ENCODE measurements around the gene PLEKHA5.
A peak's percentile ranks its signal among the peaks of the same experiment; 100 is the strongest.

Gene PLEKHA5

GRCh38 chr12:19288603-19289244, 159.2 kb downstream of the PLEKHA5 start:
- Histone ChIP-seq H2BK5ac (ENCODE audit: low read depth, low read length, poor library complexity, severe bottlenecking) (no peak overlapping the region), H4K8ac (ENCODE audit: low read length) (no peak overlapping the region), H3K27ac (ENCODE audit: low read length, poor library complexity, severe bottlenecking) (no peak overlapping the region), H3K4ac (ENCODE audit: low read depth in 1 of 2, low read length in 2 of 2) (no peak overlapping the region), H2AK5ac (ENCODE audit: low read length, severe bottlenecking) (no peak overlapping the region), H3K4me3 (ENCODE audit: insufficient read depth in 1 of 2, low read depth in 1 of 2, low read length in 2 of 2) (no peak overlapping the region), H3K27me3 (ENCODE audit: control insufficient read depth in 1 of 2, insufficient read depth in 1 of 2, low read length in 2 of 2) (no peaks in the 10 kb centered on the region), H3K79me1 (replicated peaks; ENCODE audit: low read length, poor library complexity, severe bottlenecking) (peaks cover 14% of the 10 kb centered on the region), H3K4me1 (ENCODE audit: control insufficient read depth, insufficient read depth, low read depth, low read length) (no peaks in the 10 kb centered on the region), H4K91ac (ENCODE audit: low read length) (no peak overlapping the region), H2BK15ac (ENCODE audit: low read depth, poor library complexity, severe bottlenecking) (no peak overlapping the region), H3K23ac (ENCODE audit: low read length in 2 of 2) (no peak overlapping the region), H3K9ac (ENCODE audit: low read length) (peak overlapping the region; percentile 9), H3K9me3 (ENCODE audit: control insufficient read depth, low read length) (no peaks in the 10 kb centered on the region), H3K36me3 (ENCODE audit: control insufficient read depth in 1 of 2, insufficient read depth in 2 of 2, low read depth in 1 of 2, low read length in 2 of 2) (peaks cover 27 to 33% of the 10 kb centered on the region in 2 experiments), H2AFZ (ENCODE audit: low read depth, low read length) (no peak overlapping the region), H2BK12ac (ENCODE audit: low read length in 2 of 2) (no peak overlapping the region), H2BK120ac (ENCODE audit: low read depth, low read length) (no peak overlapping the region), H3K18ac (ENCODE audit: low read depth in 1 of 2, low read length in 2 of 2) (no peak overlapping the region), H3K14ac (ENCODE audit: low read length in 2 of 2) (no peak overlapping the region), H3K4me2 (ENCODE audit: low read length, poor library complexity, severe bottlenecking) (no peak overlapping the region)
- DNase-seq = peak; percentile 56
- 72% methylated on average over 2 of the region's 2 CpGs for WGBS

GRCh38 chr12:19298836-19299605, 169.5 kb downstream of the PLEKHA5 start:
- Histone ChIP-seq H3K14ac (ENCODE audit: low read length in 2 of 2) (no peak overlapping the region), H2AK5ac (ENCODE audit: low read length, severe bottlenecking) (no peak overlapping the region), H2BK5ac (ENCODE audit: low read depth, low read length, poor library complexity, severe bottlenecking) (no peak overlapping the region), H3K4ac (ENCODE audit: low read depth in 1 of 2, low read length in 2 of 2) (no peak overlapping the region), H3K4me1 (ENCODE audit: control insufficient read depth, insufficient read depth, low read depth, low read length) (no peaks in the 10 kb centered on the region), H4K91ac (ENCODE audit: low read length) (no peak overlapping the region), H3K18ac (ENCODE audit: low read depth in 1 of 2, low read length in 2 of 2) (no peak overlapping the region), H3K4me2 (ENCODE audit: low read length, poor library complexity, severe bottlenecking) (no peak overlapping the region), H2BK12ac (ENCODE audit: low read length in 2 of 2) (no peak overlapping the region), H3K9ac (ENCODE audit: low read length) (no peak overlapping the region), H3K79me1 (replicated peaks; ENCODE audit: low read length, poor library complexity, severe bottlenecking) (peaks cover 7% of the 10 kb centered on the region), H3K36me3 (ENCODE audit: control insufficient read depth in 1 of 2, insufficient read depth in 2 of 2, low read depth in 1 of 2, low read length in 2 of 2) (peaks cover 11 to 25% of the 10 kb centered on the region in 2 experiments), H3K9me3 (ENCODE audit: control insufficient read depth, low read length) (no peaks in the 10 kb centered on the region), H2AFZ (ENCODE audit: low read depth, low read length) (no peak overlapping the region), H3K4me3 (ENCODE audit: insufficient read depth in 1 of 2, low read depth in 1 of 2, low read length in 2 of 2) (no peak overlapping the region), H4K8ac (ENCODE audit: low read length) (no peak overlapping the region), H3K23ac (ENCODE audit: low read length in 2 of 2) (no peak overlapping the region), H3K27me3 (ENCODE audit: control insufficient read depth in 1 of 2, insufficient read depth in 1 of 2, low read length in 2 of 2) (no peaks in the 10 kb centered on the region), H3K27ac (ENCODE audit: low read length, poor library complexity, severe bottlenecking) (no peak overlapping the region), H2BK15ac (ENCODE audit: low read depth, poor library complexity, severe bottlenecking) (no peak overlapping the region), H2BK120ac (ENCODE audit: low read depth, low read length) (no peak overlapping the region)
- DNase-seq = no peak
- 99% methylated on average over 3 of the region's 7 CpGs for WGBS

- no peak for DNase-seq
- H2BK5ac ChIP-seq (ENCODE audit: low read depth, low read length, poor library complexity, severe bottlenecking) = no peak overlapping the region
- no peak overlapping the region for H3K14ac ChIP-seq (ENCODE audit: low read length in 2 of 2)
- no peaks in the 10 kb centered on the region for H3K9me3 ChIP-seq (ENCODE audit: control insufficient read depth, low read length)
- H3K4me2 ChIP-seq (ENCODE audit: low read length, poor library complexity, severe bottlenecking) = no peak overlapping the region
- no peak overlapping the region for H3K18ac ChIP-seq (ENCODE audit: low read depth in 1 of 2, low read length in 2 of 2)
- peaks cover 11 to 27% of the 10 kb centered on the region in 2 experiments for H3K36me3 ChIP-seq (ENCODE audit: control insufficient read depth in 1 of 2, insufficient read depth in 2 of 2, low read depth in 1 of 2, low read length in 2 of 2)
- no peaks in the 10 kb centered on the region for H3K4me1 ChIP-seq (ENCODE audit: control insufficient read depth, insufficient read depth, low read depth, low read length)
- no peak overlapping the region for H2BK12ac ChIP-seq (ENCODE audit: low read length in 2 of 2)
- no peak overlapping the region for H2AFZ ChIP-seq (ENCODE audit: low read depth, low read length)
- WGBS = 89% methylated on average over 3 of the region's 3 CpGs
- no peak overlapping the region for H2BK120ac ChIP-seq (ENCODE audit: low read depth, low read length)
- peaks cover 7% of the 10 kb centered on the region for H3K79me1 ChIP-seq (replicated peaks; ENCODE audit: low read length, poor library complexity, severe bottlenecking)
- H3K27me3 ChIP-seq (ENCODE audit: control insufficient read depth in 1 of 2, insufficient read depth in 1 of 2, low read length in 2 of 2) = no peaks in the 10 kb centered on the region
- no peak overlapping the region for H2BK15ac ChIP-seq (ENCODE audit: low read depth, poor library complexity, severe bottlenecking)
- no peak overlapping the region for H3K9ac ChIP-seq (ENCODE audit: low read length)
- no peak overlapping the region for H4K8ac ChIP-seq (ENCODE audit: low read length)
- no peak overlapping the region for H4K91ac ChIP-seq (ENCODE audit: low read length)
- no peak overlapping the region for H3K4me3 ChIP-seq (ENCODE audit: insufficient read depth in 1 of 2, low read depth in 1 of 2, low read length in 2 of 2)
- no peak overlapping the region for H3K27ac ChIP-seq (ENCODE audit: low read length, poor library complexity, severe bottlenecking)
- no peak overlapping the region for H2AK5ac ChIP-seq (ENCODE audit: low read length, severe bottlenecking)
- no peak overlapping the region for H3K4ac ChIP-seq (ENCODE audit: low read depth in 1 of 2, low read length in 2 of 2)
- H3K23ac ChIP-seq (ENCODE audit: low read length in 2 of 2) = no peak overlapping the region
Observed at GRCh38 chr12:19299765-19300164, 170.2 kb downstream of the PLEKHA5 start.

DNA sequence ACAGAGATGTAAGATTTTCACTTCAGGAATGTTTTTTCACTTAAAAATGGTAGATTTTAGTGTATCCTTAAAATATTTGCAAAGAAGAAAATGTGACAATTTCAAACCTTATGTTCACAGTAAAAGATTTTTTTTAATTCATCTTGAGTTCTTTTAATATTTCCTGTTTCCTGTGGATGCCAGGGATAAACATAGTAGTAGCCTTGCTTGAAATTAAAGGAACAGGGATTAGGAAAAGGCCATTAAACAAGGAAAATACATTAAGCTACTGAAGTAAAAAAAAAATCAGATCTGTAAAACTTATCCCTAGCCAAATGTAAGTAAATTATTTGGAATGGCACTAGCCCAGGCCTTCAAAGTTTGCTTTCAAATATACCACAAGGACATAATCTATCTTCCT, 171.7 kb downstream of the PLEKHA5 start:
- no peak overlapping the region for H2AK5ac ChIP-seq (ENCODE audit: low read length, severe bottlenecking)
- H4K8ac ChIP-seq (ENCODE audit: low read length) = no peak overlapping the region
- no peaks in the 10 kb centered on the region for H3K4me1 ChIP-seq (ENCODE audit: control insufficient read depth, insufficient read depth, low read depth, low read length)
- peaks cover 6% of the 10 kb centered on the region for H3K79me1 ChIP-seq (replicated peaks; ENCODE audit: low read length, poor library complexity, severe bottlenecking)
- no peak overlapping the region for H2BK120ac ChIP-seq (ENCODE audit: low read depth, low read length)
- no peak overlapping the region for H3K14ac ChIP-seq (ENCODE audit: low read length in 2 of 2)
- H2AFZ ChIP-seq (ENCODE audit: low read depth, low read length) = no peak overlapping the region
- no peak overlapping the region for H3K9ac ChIP-seq (ENCODE audit: low read length)
- peaks cover 16 to 35% of the 10 kb centered on the region in 2 experiments for H3K36me3 ChIP-seq (ENCODE audit: control insufficient read depth in 1 of 2, insufficient read depth in 2 of 2, low read depth in 1 of 2, low read length in 2 of 2)
- H3K4me2 ChIP-seq (ENCODE audit: low read length, poor library complexity, severe bottlenecking) = no peak overlapping the region
- H3K9me3 ChIP-seq (ENCODE audit: control insufficient read depth, low read length) = no peaks in the 10 kb centered on the region
- no peaks in the 10 kb centered on the region for H3K27me3 ChIP-seq (ENCODE audit: control insufficient read depth in 1 of 2, insufficient read depth in 1 of 2, low read length in 2 of 2)
- no peak overlapping the region for H3K27ac ChIP-seq (ENCODE audit: low read length, poor library complexity, severe bottlenecking)
- DNase-seq = no peak
- no peak overlapping the region for H3K4ac ChIP-seq (ENCODE audit: low read depth in 1 of 2, low read length in 2 of 2)
- no peak overlapping the region for H3K18ac ChIP-seq (ENCODE audit: low read depth in 1 of 2, low read length in 2 of 2)
- no peak overlapping the region for H3K4me3 ChIP-seq (ENCODE audit: insufficient read depth in 1 of 2, low read depth in 1 of 2, low read length in 2 of 2)
- H3K23ac ChIP-seq (ENCODE audit: low read length in 2 of 2) = no peak overlapping the region
- no peak overlapping the region for H2BK5ac ChIP-seq (ENCODE audit: low read depth, low read length, poor library complexity, severe bottlenecking)
- no peak overlapping the region for H2BK15ac ChIP-seq (ENCODE audit: low read depth, poor library complexity, severe bottlenecking)
- no peak overlapping the region for H2BK12ac ChIP-seq (ENCODE audit: low read length in 2 of 2)
- no peak overlapping the region for H4K91ac ChIP-seq (ENCODE audit: low read length)

Measured in mesenchymal stem cell (in vitro differentiated cells and primary cell).